ENCODE measurements around the gene SMURF2.

Gene SMURF2

GRCh38 chr17:64603987-64604386 is 58.1 kb downstream of the SMURF2 start:
- no peak overlapping the region for H3K4me3 ChIP-seq (replicated peaks; ENCODE audit: low read depth, low read length)
- DNase-seq (ENCODE audit: extremely low read depth, insufficient read length): no peak
- no peaks in the 10 kb centered on the region for H3K27me3 ChIP-seq (replicated peaks; ENCODE audit: control insufficient read depth, insufficient read depth, low read length)
- H3K36me3 ChIP-seq (ENCODE audit: control insufficient read depth, insufficient read depth, low read length): no peaks in the 10 kb centered on the region
- no peak for TF ChIP-seq CTCF (IDR thresholded peaks at IDR 0.05; ENCODE audit: insufficient read depth, low read length, poor library complexity, severe bottlenecking)

- Histone ChIP-seq H3K27me3 (replicated peaks; ENCODE audit: control insufficient read depth, insufficient read depth, low read length) (no peaks in the 10 kb centered on the region), H3K4me3 (replicated peaks; ENCODE audit: low read depth, low read length) (no peak overlapping the region), H3K36me3 (ENCODE audit: control insufficient read depth, insufficient read depth, low read length) (no peaks in the 10 kb centered on the region)
- TF ChIP-seq CTCF (IDR thresholded peaks at IDR 0.05; ENCODE audit: insufficient read depth, low read length, poor library complexity, severe bottlenecking): no peak
- no peak for DNase-seq (ENCODE audit: extremely low read depth, insufficient read length)
These were observed 62.3 kb downstream of the SMURF2 start for GRCh38 chr17:64599827-64600226.

DNA sequence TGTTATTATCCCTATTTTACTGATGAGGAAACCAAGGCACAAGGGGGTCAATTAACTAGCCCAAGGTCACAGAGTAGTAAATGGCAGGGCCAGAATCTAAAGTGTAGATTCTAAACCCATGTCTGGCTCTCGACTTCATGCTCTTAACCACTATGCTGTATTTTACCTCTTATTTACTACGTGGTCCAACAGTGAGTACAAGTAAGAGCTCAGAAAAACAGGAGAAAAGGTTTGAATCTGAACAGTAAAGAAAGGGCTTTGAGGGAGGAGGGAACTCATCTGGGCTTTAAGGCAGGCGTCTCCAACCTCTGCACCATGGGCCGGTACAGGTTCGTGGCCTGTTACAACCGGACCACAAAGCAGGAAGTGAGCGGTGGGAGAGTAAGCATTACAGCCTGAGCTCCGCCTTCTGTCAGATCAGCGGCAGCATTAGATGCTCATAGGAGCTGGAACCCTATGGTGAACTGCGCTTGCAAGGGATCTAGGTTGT is 62.9 kb downstream of the SMURF2 start:
- no peak for TF ChIP-seq CTCF (IDR thresholded peaks at IDR 0.05; ENCODE audit: insufficient read depth, low read length, poor library complexity, severe bottlenecking)
- no peak for DNase-seq (ENCODE audit: extremely low read depth, insufficient read length)
- Histone ChIP-seq H3K27me3 (replicated peaks; ENCODE audit: control insufficient read depth, insufficient read depth, low read length) (no peaks in the 10 kb centered on the region), H3K36me3 (ENCODE audit: control insufficient read depth, insufficient read depth, low read length) (no peaks in the 10 kb centered on the region), H3K4me3 (replicated peaks; ENCODE audit: low read depth, low read length) (no peak overlapping the region)

DNA sequence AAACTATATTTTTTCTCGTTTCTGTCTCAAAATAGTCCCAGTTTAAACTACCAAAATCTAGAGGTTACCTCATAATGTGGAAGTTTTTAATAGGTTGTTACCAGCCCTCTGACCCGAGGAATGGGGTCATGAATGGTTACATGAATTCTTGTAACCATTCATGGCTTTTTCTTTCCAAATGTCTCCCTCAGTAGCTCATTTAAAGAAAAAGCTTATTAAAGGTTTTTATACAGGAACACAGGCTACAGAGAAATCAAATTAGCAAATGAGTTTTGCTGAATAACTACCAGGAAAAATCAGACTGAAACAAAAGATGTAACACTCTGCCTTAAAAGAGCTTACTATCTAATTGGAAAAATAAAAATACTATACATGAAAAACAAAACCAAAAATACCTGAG is 63.4 kb downstream of the SMURF2 start:
- no peak for DNase-seq (ENCODE audit: extremely low read depth, insufficient read length)
- no peak for TF ChIP-seq CTCF (IDR thresholded peaks at IDR 0.05; ENCODE audit: insufficient read depth, low read length, poor library complexity, severe bottlenecking)
- Histone ChIP-seq H3K4me3 (replicated peaks; ENCODE audit: low read depth, low read length) (no peak overlapping the region), H3K36me3 (ENCODE audit: control insufficient read depth, insufficient read depth, low read length) (no peaks in the 10 kb centered on the region), H3K27me3 (replicated peaks; ENCODE audit: control insufficient read depth, insufficient read depth, low read length) (no peaks in the 10 kb centered on the region)

DNA sequence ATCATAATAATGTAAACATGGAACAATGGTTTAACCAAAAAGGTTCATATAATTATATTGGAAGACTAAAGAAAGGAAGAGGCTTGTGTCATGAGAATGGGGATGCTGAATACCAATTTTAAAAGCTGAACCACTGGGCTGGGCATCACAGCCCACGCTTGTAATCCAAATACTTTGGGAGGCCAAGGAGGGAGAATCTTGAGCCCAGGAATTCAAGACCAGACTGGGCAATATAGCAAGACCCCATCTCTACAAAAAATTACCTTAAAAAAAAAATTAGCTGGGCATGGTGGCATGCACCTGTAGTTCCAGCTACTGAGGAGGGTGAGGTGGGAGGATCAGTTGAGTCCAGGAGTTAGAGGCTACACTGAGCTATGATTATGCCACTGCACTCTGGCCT is 65.1 kb downstream of the SMURF2 start:
- no peak for TF ChIP-seq CTCF (IDR thresholded peaks at IDR 0.05; ENCODE audit: insufficient read depth, low read length, poor library complexity, severe bottlenecking)
- no peak for DNase-seq (ENCODE audit: extremely low read depth, insufficient read length)
- Histone ChIP-seq H3K4me3 (replicated peaks; ENCODE audit: low read depth, low read length) (no peak overlapping the region), H3K27me3 (replicated peaks; ENCODE audit: control insufficient read depth, insufficient read depth, low read length) (no peaks in the 10 kb centered on the region), H3K36me3 (ENCODE audit: control insufficient read depth, insufficient read depth, low read length) (no peaks in the 10 kb centered on the region)

DNA sequence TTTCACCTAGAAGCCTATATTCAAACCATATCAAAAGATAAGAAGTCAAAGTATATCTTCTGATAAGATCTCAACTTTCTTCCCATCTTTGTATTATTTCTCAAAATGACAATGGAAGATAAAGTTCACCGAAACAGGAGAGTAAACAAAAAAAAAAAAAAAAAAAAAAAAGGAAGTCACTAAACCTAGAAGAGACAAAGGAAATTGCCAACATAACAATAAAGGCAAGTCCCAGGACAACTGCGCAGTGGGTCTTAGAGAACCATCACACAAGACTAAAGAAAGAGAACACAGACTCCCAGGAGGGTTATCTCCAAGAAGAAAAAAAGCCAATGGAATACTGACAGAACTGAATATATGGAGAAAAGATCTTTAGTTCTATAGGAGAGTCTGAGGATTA is 65.7 kb downstream of the SMURF2 start:
- DNase-seq (ENCODE audit: extremely low read depth, insufficient read length): no peak
- Histone ChIP-seq H3K36me3 (ENCODE audit: control insufficient read depth, insufficient read depth, low read length) (no peaks in the 10 kb centered on the region), H3K27me3 (replicated peaks; ENCODE audit: control insufficient read depth, insufficient read depth, low read length) (no peaks in the 10 kb centered on the region), H3K4me3 (replicated peaks; ENCODE audit: low read depth, low read length) (no peak overlapping the region)
- TF ChIP-seq CTCF (IDR thresholded peaks at IDR 0.05; ENCODE audit: insufficient read depth, low read length, poor library complexity, severe bottlenecking): no peak
